Upper lobe of right lung (tissue), 1 donor: ENCODE data around the gene COX8A. TPM values are rescaled to one million over a fixed set of nuclear protein-coding genes. Genes with fewer than 3 reads are reported as not detected.

ENCODE experiments used
- ATAC-seq: fragments of 200-7000 bp; cut with Tn5 transposase; one replicate; pipeline ENCODE4 v1.9.1; 2020; ENCODE audit warnings: mild to moderate bottlenecking, moderate library complexity
- DNase-seq: peaks from one replicate; pipeline ENCODE4 v3.0.0-alpha.2; 2020
- H3K27ac ChIP-seq: fragments of 200-600 bp; one replicate; pipeline ENCODE4 v1.8.0; 2022
- H3K27me3 ChIP-seq: fragments of 200-600 bp; one replicate; pipeline ENCODE4 v1.8.0; 2022; ENCODE audit warnings: mild to moderate bottlenecking
- H3K36me3 ChIP-seq: fragments of 200-600 bp; one replicate; pipeline ENCODE4 v1.8.0; 2022
- H3K4me1 ChIP-seq: fragments of 200-600 bp; one replicate; pipeline ENCODE4 v1.8.0; 2022
- H3K4me3 ChIP-seq: fragments of 200-600 bp; one replicate; pipeline ENCODE4 v1.8.0; 2022; ENCODE audit warnings: mild to moderate bottlenecking
- H3K9me3 ChIP-seq: fragments of 200-600 bp; one replicate; pipeline ENCODE4 v1.8.0; 2022
- intact Hi-C: fragments of 100-400 bp; cut with DNase I; formaldehyde crosslinking; loops from one replicate; pipeline ENCODE4 v1.11.0; 2022
- total RNA-seq: library from RNA; stranded (reverse); fragmentation: NEBNext Ultra II Directional; extraction: Animal tissue kit (Norgen Biotek cat#: 25700); gene quantifications from one replicate; pipeline ENCODE4 v1.2.1, GENCODE V29; 2021
- TF ChIP-seq, protein P1 (sequence below): fragments of 200-600 bp; IDR thresholded peaks from one replicate; pipeline ENCODE4 v1.8.0; 2022; ENCODE audit warnings: antibody characterized with exemption
- donor health status: DM: no; HTN: yes; CAD: no; lungs with severe emphysema.

COX8A gene
- total RNA-seq, 1 donor from 2014 or later = 199 TPM

DNA sequence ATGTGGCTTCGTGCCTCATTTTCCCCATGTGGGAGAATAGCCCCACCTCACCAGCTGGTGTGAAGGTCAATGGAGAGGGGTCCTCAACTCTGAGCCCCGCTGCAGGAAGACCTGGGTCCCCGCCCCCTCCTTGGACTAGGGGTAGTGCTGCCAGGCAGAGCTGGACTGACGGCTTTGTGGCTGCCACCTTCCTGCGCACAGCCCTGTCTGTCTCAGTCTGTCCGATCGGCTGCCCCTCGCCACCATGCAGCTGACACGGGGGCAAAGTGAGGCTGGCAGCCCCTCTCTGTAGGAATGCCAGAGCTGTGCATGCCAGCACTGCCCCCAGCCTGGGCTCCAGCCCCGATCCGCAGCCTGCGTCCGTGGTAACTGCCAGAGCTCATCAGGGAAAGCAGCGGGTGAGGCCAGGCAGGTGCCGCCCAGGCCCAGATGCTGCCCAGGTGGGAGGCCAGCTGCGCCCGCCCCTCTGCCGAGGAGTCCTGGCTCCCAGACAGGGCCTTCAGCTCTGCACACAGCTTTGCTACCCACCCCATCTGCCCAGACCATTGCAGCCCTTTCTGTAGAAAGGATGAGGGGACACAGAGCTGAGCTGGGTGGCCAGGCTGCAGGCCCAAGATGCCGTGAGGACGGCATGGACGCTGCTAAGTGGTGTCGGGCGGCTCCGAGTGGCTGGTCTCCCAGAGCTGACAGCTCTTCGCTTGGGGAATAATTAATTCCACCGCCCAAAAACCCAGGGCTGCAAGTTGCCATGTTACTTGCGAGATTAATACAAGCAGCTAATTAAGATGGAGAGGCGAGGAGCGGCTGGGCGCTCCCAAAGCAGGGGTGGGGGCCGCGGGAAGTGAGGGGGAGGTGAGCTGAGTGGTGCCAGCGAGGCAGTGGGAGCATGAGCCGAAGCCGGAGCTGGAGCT is 41.8 kb downstream of the COX8A start:
- H3K4me1 ChIP-seq = no peaks in the 10 kb centered on the region
- no peaks in the 10 kb centered on the region for H3K9me3 ChIP-seq
- H3K4me3 ChIP-seq = no peak overlapping the region
- no peaks in the 10 kb centered on the region for H3K27me3 ChIP-seq
- DNase-seq (no peak), ATAC-seq (no peak)
- H3K36me3 ChIP-seq = no peaks in the 10 kb centered on the region
- TF ChIP-seq, protein P1, sequence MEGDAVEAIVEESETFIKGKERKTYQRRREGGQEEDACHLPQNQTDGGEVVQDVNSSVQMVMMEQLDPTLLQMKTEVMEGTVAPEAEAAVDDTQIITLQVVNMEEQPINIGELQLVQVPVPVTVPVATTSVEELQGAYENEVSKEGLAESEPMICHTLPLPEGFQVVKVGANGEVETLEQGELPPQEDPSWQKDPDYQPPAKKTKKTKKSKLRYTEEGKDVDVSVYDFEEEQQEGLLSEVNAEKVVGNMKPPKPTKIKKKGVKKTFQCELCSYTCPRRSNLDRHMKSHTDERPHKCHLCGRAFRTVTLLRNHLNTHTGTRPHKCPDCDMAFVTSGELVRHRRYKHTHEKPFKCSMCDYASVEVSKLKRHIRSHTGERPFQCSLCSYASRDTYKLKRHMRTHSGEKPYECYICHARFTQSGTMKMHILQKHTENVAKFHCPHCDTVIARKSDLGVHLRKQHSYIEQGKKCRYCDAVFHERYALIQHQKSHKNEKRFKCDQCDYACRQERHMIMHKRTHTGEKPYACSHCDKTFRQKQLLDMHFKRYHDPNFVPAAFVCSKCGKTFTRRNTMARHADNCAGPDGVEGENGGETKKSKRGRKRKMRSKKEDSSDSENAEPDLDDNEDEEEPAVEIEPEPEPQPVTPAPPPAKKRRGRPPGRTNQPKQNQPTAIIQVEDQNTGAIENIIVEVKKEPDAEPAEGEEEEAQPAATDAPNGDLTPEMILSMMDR = no peak
- no peak overlapping the region for H3K27ac ChIP-seq
- intact Hi-C loops = no loop called here

DNA sequence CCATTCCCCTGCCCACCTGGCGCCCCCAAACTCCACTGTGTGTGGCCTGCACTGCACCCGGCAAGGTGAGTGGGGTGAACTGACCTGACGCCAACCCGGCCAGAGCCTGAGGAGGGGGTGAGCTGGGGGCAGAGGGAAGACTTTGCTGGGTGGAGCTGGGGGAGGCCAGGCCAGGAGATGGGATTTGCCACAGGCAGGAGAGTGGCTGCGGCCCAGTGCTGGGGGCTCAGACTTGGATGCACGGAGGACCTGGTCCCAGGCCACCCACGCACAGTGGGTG is 43.5 kb downstream of the COX8A start:
- no peaks in the 10 kb centered on the region for H3K4me1 ChIP-seq
- H3K9me3 ChIP-seq = no peaks in the 10 kb centered on the region
- TF ChIP-seq, protein P1 = no peak
- no peak overlapping the region for H3K4me3 ChIP-seq
- no peaks in the 10 kb centered on the region for H3K27me3 ChIP-seq
- DNase-seq (no peak), ATAC-seq (no peak)
- intact Hi-C loops = no loop called here
- H3K27ac ChIP-seq = no peak overlapping the region
- H3K36me3 ChIP-seq = no peaks in the 10 kb centered on the region

DNA sequence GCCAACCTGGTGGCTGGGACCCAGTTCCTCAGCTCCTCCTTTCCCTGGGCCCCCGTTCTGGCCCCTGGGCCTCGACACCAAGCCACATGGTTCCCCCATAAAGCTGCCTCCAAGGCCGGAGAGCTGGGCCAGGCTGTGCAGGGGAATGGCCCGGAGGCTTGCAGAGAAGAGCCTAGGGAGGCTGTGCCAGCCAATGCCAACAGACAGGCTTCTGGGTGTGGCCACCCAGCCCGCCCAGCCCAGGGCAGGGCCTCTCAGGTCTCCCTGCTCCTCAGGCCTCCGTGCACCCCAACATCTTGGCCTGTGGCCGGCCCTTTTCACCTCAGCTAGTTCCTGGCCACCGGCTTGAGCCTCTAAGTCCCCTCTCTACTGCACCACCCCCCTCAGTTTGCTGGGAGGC is 43.9 kb downstream of the COX8A start:
- no peak for ATAC-seq
- no peaks in the 10 kb centered on the region for H3K27me3 ChIP-seq
- TF ChIP-seq, protein P1 = no peak
- no peaks in the 10 kb centered on the region for H3K36me3 ChIP-seq
- H3K4me1 ChIP-seq = no peaks in the 10 kb centered on the region
- intact Hi-C loops = no loop called here
- no peak overlapping the region for H3K4me3 ChIP-seq
- H3K9me3 ChIP-seq = no peaks in the 10 kb centered on the region
- H3K27ac ChIP-seq = no peak overlapping the region
- no peak for DNase-seq

DNA sequence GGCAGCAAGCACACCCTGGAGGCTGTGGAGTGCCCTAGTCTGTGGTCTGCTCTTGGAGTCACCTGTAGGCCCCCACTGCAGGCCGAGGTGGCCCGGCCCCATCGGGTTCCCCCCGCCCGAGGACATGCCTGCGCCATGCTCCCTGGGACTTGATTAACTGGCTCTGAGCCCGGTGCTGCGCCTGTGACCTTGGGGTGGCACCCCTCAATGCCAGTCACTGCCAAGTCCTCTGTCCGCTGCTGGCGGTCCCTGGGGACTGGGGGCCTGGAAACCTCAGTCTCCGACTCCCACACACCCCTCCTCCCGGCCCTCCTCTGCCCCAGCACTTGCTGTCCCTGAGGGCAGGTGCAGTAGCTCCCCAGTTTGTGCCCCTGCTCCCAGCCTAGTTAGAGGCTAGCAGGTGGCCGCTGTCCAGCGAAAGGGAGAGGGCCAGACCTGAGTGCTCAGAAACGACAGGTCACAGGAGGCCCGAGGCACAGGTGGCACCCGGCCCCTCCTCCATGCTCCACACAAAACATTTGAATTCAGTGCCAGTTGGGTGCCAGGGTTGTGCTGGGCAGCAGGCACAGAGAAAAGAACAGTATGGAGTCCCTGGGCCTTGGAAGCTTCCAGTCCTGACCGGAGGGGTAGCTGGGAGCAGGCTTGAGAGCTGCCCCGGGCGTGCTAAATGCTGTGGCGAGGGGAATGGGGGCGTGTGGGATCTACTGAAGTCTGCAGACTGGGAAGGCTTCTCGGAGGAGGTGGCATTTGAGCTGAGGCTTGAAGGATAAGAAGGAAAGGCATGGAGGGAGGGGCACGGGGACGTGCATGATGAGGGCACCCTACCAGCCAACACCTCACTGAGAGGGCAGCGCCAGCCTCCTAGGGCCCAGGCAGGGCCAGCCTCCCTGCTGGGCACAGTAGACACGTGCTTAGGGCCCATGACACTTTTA is 45.0 kb downstream of the COX8A start:
- Histone ChIP-seq H3K27ac (no peak overlapping the region), H3K9me3 (no peaks in the 10 kb centered on the region), H3K4me3 (no peak overlapping the region), H3K27me3 (no peaks in the 10 kb centered on the region), H3K4me1 (no peaks in the 10 kb centered on the region), H3K36me3 (no peaks in the 10 kb centered on the region)
- intact Hi-C loops = no loop called here
- ATAC-seq = peak; percentile 11
- TF ChIP-seq, protein P1 = no peak
- no peak for DNase-seq

DNA sequence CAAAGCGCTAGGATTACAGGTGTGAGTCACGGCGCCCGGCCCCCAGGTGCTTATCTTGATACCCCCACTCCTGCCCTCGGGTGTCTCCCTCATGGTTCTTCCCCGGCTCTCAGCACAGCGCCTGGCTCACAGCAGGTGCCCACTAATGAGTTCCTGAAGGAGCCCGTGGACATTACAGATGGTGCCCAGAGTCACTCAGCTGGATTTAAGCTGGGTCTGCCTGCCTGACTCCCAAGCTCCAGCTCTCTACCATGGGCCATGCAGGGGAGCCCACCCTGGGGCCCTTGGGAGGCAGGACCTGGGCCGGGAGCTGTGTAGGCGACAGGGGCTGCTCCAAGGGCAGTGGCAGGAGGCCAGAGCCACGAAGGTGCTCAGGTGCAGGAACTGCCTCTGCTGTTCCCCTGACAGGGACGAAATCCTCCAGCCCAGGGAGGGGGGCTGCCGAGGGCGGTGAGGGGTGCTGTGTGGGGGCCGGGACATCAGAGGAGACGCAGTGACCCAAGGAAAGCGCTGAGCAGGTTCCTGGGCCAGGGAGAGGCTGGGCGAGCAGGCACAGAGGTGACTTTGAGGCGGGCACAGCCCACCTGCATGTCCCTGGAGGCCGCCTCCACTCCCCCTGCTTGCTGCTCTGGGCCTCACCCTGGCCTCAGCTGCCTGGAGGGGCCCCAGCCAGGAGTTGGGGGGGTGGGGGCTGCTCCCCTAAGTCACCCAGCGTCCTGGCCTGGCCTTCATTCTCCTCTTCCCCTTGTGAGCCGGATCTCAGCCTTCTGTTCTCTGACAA is 46.7 kb downstream of the COX8A start:
- intact Hi-C loops = no loop called here
- no peaks in the 10 kb centered on the region for H3K9me3 ChIP-seq
- H3K27me3 ChIP-seq = no peaks in the 10 kb centered on the region
- TF ChIP-seq, protein P1 = no peak
- no peaks in the 10 kb centered on the region for H3K36me3 ChIP-seq
- no peak overlapping the region for H3K4me3 ChIP-seq
- no peaks in the 10 kb centered on the region for H3K4me1 ChIP-seq
- ATAC-seq (no peak), DNase-seq (no peak)
- no peak overlapping the region for H3K27ac ChIP-seq
